22Rv1 (cell line): ENCODE data around the gene AKT3.

Source experiments
- ZFX ChIP-seq: fragments of 450-650 bp; IDR thresholded peaks from 2 replicates; pipeline ENCODE4 v1.6.1; 2017; ENCODE audit warnings: antibody characterized with exemption, borderline replicate concordance
- TF ChIP-seq, protein P1 (sequence below): fragments of 450-650 bp; IDR thresholded peaks from 2 replicates; pipeline ENCODE4 v1.5.1; 2017; ENCODE audit warnings: mild to moderate bottlenecking

DNA sequence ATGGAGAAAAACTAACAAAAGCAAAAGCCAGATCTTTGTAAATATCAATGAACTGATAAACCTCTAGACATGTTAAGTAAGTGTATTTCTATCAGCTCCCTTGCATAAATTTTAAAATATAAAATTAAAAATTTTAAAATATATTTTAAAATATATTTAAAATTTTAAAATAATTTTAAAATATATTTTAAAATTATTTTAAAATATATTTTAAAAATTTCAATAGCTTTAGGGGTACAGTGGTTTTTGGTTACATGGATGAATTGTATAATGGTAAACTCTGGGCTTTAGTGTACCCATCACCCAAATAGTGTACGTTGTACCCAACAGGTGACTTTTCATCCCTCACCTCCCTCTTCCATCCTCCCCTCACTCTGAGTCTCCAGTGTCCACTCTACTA is 315.0 kb downstream of the AKT3 start:
- TF ChIP-seq, protein P1, sequence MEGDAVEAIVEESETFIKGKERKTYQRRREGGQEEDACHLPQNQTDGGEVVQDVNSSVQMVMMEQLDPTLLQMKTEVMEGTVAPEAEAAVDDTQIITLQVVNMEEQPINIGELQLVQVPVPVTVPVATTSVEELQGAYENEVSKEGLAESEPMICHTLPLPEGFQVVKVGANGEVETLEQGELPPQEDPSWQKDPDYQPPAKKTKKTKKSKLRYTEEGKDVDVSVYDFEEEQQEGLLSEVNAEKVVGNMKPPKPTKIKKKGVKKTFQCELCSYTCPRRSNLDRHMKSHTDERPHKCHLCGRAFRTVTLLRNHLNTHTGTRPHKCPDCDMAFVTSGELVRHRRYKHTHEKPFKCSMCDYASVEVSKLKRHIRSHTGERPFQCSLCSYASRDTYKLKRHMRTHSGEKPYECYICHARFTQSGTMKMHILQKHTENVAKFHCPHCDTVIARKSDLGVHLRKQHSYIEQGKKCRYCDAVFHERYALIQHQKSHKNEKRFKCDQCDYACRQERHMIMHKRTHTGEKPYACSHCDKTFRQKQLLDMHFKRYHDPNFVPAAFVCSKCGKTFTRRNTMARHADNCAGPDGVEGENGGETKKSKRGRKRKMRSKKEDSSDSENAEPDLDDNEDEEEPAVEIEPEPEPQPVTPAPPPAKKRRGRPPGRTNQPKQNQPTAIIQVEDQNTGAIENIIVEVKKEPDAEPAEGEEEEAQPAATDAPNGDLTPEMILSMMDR = no peak
- no peak for TF ChIP-seq ZFX
